Measurements from ENCODE around the gene GCA. TPM values are rescaled to one million over a fixed set of nuclear protein-coding genes. Genes with fewer than 3 reads are reported as not detected.

The GCA gene
- total RNA-seq, 3 donors from 2014 or later = 14.1 to 32.8 (median 29.1) TPM

DNA sequence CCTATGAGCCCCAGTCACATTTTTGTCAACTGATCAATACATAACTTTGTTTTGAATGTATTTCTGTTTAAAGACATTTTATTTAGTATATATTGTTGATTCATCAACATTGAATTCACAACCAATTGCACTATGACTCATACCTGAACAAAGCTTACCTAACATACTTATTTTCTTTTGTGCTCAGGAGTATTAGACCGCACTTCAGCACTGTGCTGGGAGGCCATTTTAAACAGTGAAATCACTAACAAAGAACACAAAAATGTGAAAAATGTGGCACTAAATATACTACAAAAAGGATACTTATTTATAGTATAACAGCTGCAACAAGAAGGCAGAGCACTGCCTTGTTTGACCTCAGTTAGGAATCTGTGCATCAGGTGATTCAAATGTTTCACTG lies 13.1 kb upstream of the GCA start:
- Histone ChIP-seq H3K9me3 (no peaks in the 10 kb centered on the region), H3K4me3 (no peak overlapping the region), H3K36me3 (ENCODE audit: low read depth) (no peaks in the 10 kb centered on the region), H3K4me1 (ENCODE audit: low read depth) (no peaks in the 10 kb centered on the region)
- intact Hi-C loops (cut with DNase I, micrococcal nuclease) = no loop called here
- TF ChIP-seq, protein P1, sequence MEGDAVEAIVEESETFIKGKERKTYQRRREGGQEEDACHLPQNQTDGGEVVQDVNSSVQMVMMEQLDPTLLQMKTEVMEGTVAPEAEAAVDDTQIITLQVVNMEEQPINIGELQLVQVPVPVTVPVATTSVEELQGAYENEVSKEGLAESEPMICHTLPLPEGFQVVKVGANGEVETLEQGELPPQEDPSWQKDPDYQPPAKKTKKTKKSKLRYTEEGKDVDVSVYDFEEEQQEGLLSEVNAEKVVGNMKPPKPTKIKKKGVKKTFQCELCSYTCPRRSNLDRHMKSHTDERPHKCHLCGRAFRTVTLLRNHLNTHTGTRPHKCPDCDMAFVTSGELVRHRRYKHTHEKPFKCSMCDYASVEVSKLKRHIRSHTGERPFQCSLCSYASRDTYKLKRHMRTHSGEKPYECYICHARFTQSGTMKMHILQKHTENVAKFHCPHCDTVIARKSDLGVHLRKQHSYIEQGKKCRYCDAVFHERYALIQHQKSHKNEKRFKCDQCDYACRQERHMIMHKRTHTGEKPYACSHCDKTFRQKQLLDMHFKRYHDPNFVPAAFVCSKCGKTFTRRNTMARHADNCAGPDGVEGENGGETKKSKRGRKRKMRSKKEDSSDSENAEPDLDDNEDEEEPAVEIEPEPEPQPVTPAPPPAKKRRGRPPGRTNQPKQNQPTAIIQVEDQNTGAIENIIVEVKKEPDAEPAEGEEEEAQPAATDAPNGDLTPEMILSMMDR (IDR thresholded peaks at IDR 0.05) = no peak
- ATAC-seq (no peak), DNase-seq (no peak)

DNA sequence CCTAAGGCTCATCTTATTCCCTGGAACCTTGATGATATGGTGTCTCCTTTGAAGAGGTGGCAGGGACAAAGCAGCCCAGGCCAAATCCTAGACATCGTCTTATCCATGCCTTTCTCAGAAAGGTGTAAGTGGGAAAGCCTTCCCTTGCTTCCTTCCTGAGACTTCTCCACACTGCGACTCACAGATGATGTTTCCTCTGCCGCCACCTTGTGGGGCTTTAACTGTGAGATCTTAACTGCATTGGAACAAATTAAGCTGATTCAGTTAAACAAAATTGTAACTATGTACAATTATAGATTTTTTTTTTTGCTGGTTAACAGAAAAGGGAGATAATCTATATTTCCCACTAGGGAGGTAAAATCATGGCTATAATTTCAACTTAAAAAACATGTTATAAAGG lies 10.0 kb upstream of the GCA start:
- ATAC-seq (peak; percentile 69), DNase-seq (peak in 2 of 3 donors; percentile 42 to 82)
- Histone ChIP-seq H3K9me3 (no peaks in the 10 kb centered on the region), H3K4me1 (ENCODE audit: low read depth) (no peaks in the 10 kb centered on the region), H3K36me3 (ENCODE audit: low read depth) (no peaks in the 10 kb centered on the region), H3K4me3 (no peak overlapping the region)
- intact Hi-C loops (cut with DNase I, micrococcal nuclease) = no loop called here
- TF ChIP-seq, protein P1 (IDR thresholded peaks at IDR 0.05) = peak; percentile 18

DNA sequence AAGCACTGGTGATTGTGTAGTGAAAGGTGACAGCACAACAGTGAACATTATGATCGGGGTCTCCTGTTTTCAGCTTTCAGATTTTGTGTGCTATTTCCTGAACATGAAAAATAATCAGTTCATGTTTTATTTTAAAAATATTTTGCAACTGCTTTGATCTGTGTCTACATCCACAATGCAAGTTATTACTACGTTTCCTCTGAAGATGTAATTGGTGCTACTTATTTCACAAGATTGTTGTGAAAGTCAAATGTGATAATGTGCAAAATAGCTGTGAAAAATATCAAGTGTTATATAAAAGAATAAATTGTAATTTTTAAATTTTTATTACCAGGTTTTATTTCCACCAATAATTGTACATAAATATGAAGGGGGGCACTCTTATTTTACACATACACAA lies 6.1 kb upstream of the GCA start:
- no peaks in the 10 kb centered on the region for H3K9me3 ChIP-seq
- no peak overlapping the region for H3K4me3 ChIP-seq
- TF ChIP-seq, protein P1 (IDR thresholded peaks at IDR 0.05) = no peak
- no peak for ATAC-seq
- H3K4me1 ChIP-seq (ENCODE audit: low read depth) = no peaks in the 10 kb centered on the region
- intact Hi-C loops (cut with DNase I, micrococcal nuclease) = no loop called here
- no peaks in the 10 kb centered on the region for H3K36me3 ChIP-seq (ENCODE audit: low read depth)
- DNase-seq = no peak

DNA sequence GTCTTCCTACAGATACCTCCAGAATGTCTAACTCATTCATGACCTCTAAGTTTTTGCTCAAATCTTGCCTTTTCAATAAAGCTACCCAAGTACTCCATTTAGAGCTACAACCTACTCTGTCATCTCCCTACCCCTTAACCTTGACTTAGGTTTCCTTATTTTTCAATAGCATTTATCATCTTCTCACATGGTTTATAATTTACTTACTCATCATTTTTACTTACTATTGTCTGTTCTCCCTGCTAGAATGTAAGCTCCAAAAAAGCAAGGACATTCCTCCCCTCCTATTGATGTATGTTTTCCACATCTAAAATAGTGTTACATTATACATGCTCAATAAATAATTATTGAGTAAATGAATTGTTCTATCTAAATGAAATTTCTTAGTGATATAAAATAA lies 3.1 kb upstream of the GCA start:
- intact Hi-C loops (cut with DNase I, micrococcal nuclease) = no loop called here
- Histone ChIP-seq H3K4me3 (no peak overlapping the region), H3K4me1 (ENCODE audit: low read depth) (no peaks in the 10 kb centered on the region), H3K36me3 (ENCODE audit: low read depth) (no peaks in the 10 kb centered on the region), H3K9me3 (no peaks in the 10 kb centered on the region)
- no peak for DNase-seq
- no peak for ATAC-seq
- TF ChIP-seq, protein P1 (IDR thresholded peaks at IDR 0.05) = no peak

DNA sequence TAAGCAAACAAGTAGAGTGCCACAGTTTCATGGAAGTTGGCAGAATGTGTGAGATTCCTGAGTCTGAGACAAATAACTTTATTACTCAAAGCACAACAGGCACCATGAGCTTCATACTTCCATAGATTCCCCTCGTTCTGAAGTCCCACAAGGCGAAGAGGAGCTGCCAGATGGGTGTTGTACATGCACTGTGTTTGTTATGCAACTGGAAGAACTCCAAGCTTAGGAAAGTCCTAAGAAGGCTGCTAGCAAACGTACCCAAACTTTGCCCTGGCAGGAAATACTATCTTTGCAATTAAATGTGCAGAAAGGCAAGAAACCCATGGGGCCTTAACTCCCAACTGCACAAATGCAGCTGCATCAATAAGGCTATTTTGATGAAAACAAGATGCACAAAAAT lies 1.6 kb upstream of the GCA start:
- no peaks in the 10 kb centered on the region for H3K4me1 ChIP-seq (ENCODE audit: low read depth)
- no peaks in the 10 kb centered on the region for H3K9me3 ChIP-seq
- H3K4me3 ChIP-seq = no peak overlapping the region
- ATAC-seq (no peak), DNase-seq (no peak)
- no peaks in the 10 kb centered on the region for H3K36me3 ChIP-seq (ENCODE audit: low read depth)
- intact Hi-C loops (cut with DNase I, micrococcal nuclease) = no loop called here
- TF ChIP-seq, protein P1 (IDR thresholded peaks at IDR 0.05) = no peak

DNA sequence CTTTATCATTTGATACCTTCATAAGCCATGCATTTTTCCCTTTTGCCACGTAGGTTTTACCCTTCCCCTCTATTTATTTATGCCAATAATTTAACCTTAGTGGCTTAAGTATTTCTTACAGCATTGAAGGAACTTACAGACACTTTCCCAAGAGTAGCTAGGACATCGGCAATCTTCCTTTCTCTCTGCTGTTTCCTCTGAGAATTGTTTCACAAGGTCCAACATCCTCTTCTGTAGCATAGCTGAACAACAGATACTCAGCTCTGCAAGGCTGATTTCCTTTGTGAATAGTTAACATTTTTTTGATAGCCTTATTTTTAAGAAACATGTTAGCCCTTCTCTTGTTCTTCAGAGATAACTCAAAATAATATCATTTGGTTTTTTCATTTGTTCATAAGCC lies 1.1 kb upstream of the GCA start:
- ATAC-seq (no peak), DNase-seq (no peak)
- Histone ChIP-seq H3K4me3 (no peak overlapping the region), H3K9me3 (no peaks in the 10 kb centered on the region), H3K36me3 (ENCODE audit: low read depth) (no peaks in the 10 kb centered on the region), H3K4me1 (ENCODE audit: low read depth) (no peaks in the 10 kb centered on the region)
- intact Hi-C loops (cut with DNase I, micrococcal nuclease) = no loop called here
- TF ChIP-seq, protein P1 (IDR thresholded peaks at IDR 0.05) = no peak

All from mucosa of descending colon (tissue), 3 donors.